HL-60 (cell line): ENCODE data around the gene FADS3.
"Not testable (repeated sequence)": the region's sequence is repeated elsewhere in the genome, so short reads cannot be mapped to it uniquely, and the experiment has no call there.

Source experiments
- CTCF ChIP-seq: IDR thresholded peaks from one replicate; pipeline ENCODE4 v1.5.1; 2011; ENCODE audit warnings: low read length, control low read depth, inconsistent platforms; ENCODE audit not compliant: insufficient read depth
- GABPA ChIP-seq: IDR thresholded peaks from 2 replicates; pipeline ENCODE4 v1.6.1; 2012; ENCODE audit warnings: low read depth
- POLR2AphosphoS5 ChIP-seq: IDR thresholded peaks from 2 replicates; pipeline ENCODE4 v1.6.1; 2012; ENCODE audit warnings: low read depth
- REST ChIP-seq: IDR thresholded peaks from 2 replicates; pipeline ENCODE4 v1.6.1; 2012; ENCODE audit warnings: low read depth; ENCODE audit not compliant: insufficient replicate concordance

GRCh38 chr11:61882267-61882666 is 9.1 kb downstream of the FADS3 start:
- TF ChIP-seq CTCF, REST, GABPA, POLR2AphosphoS5: not testable (repeated sequence)
